HG02970 (cell line): ENCODE results near the gene LGR6.
"Not testable (repeated sequence)": the region's sequence is repeated elsewhere in the genome, so short reads cannot be mapped to it uniquely, and the experiment has no call there.

ENCODE experiments used
- ATAC-seq: cut with Tn5 transposase; IDR thresholded peaks from one replicate; pipeline ENCODE4 v1.9.1; 2021; ENCODE audit warnings: mild to moderate bottlenecking, moderate library complexity, moderate number of reproducible peaks; ENCODE audit not compliant: unreplicated experiment, low FRiP score

LGR6 gene

GRCh38 chr1:202254454-202255252, 61.1 kb downstream of the LGR6 start:
- no peak for ATAC-seq

- ATAC-seq = no peak
These were observed 61.7 kb downstream of the LGR6 start for GRCh38 chr1:202255343-202255742.

GRCh38 chr1:202259705-202260104, 66.1 kb downstream of the LGR6 start:
- ATAC-seq = no peak

GRCh38 chr1:202261209-202261958, 67.8 kb downstream of the LGR6 start:
- not testable (repeated sequence) for ATAC-seq

GRCh38 chr1:202263628-202264027, 70.0 kb downstream of the LGR6 start:
- no peak for ATAC-seq

- no peak for ATAC-seq
These were observed 70.7 kb downstream of the LGR6 start for GRCh38 chr1:202264300-202264699.

- ATAC-seq = no peak
These were observed 71.1 kb downstream of the LGR6 start for GRCh38 chr1:202264726-202265125.

- ATAC-seq = no peak
These were observed 72.6 kb downstream of the LGR6 start for GRCh38 chr1:202266061-202266765.

- no peak for ATAC-seq
These were observed 74.4 kb downstream of the LGR6 start for GRCh38 chr1:202268032-202268431.

GRCh38 chr1:202268817-202269216, 75.2 kb downstream of the LGR6 start:
- no peak for ATAC-seq

GRCh38 chr1:202270871-202271326, 77.3 kb downstream of the LGR6 start:
- ATAC-seq = no peak

- no peak for ATAC-seq
These were observed 78.7 kb downstream of the LGR6 start for GRCh38 chr1:202272103-202272845.

- ATAC-seq = no peak
These were observed 81.0 kb downstream of the LGR6 start for GRCh38 chr1:202274611-202275010.

- no peak for ATAC-seq
These were observed 81.6 kb downstream of the LGR6 start for GRCh38 chr1:202275061-202275770.

- ATAC-seq = no peak
These were observed 82.6 kb downstream of the LGR6 start for GRCh38 chr1:202276081-202276715.

GRCh38 chr1:202276920-202277319, 83.3 kb downstream of the LGR6 start:
- no peak for ATAC-seq

- ATAC-seq = no peak
These were observed 85.2 kb downstream of the LGR6 start for GRCh38 chr1:202278751-202279150.

- ATAC-seq = no peak
These were observed 86.2 kb downstream of the LGR6 start for GRCh38 chr1:202279806-202280205.

- no peak for ATAC-seq
These were observed 87.0 kb downstream of the LGR6 start for GRCh38 chr1:202280595-202280994.
